ENCODE measurements around the gene RGMB. TPM values are rescaled to one million over a fixed set of nuclear protein-coding genes. Genes with fewer than 3 reads are reported as not detected.

The RGMB gene
- total and polyA plus RNA-seq, 4 donors = 2.5 to 5.3 (median 3.0) TPM

- no peak for TF ChIP-seq ZBTB33 (IDR thresholded peaks at IDR 0.05)
- no peak for TF ChIP-seq FOXA1 (IDR thresholded peaks at IDR 0.05)
- TF ChIP-seq EGR1 (IDR thresholded peaks at IDR 0.05; ENCODE audit: low read depth in 2 of 2) = no peak
- TF ChIP-seq GABPA (IDR thresholded peaks at IDR 0.05 in 1 of 2, conservative IDR thresholded peaks at IDR 0.05 in 1 of 2) = no peak
- no peak for TF ChIP-seq HNF4A (conservative IDR thresholded peaks at IDR 0.05)
- TF ChIP-seq, protein P1, sequence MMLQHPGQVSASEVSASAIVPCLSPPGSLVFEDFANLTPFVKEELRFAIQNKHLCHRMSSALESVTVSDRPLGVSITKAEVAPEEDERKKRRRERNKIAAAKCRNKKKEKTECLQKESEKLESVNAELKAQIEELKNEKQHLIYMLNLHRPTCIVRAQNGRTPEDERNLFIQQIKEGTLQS (IDR thresholded peaks at IDR 0.05) = no peak
- TF ChIP-seq REST (IDR thresholded peaks at IDR 0.05) = no peak
- TF ChIP-seq RAD21 (IDR thresholded peaks at IDR 0.05) = no peak
- TF ChIP-seq YY1 (IDR thresholded peaks at IDR 0.05) = no peak
- no peak for TF ChIP-seq CTCF (IDR thresholded peaks at IDR 0.05; ENCODE audit: low read depth, low read length, missing input control)
- TF ChIP-seq NR2F2 (IDR thresholded peaks at IDR 0.05) = no peak
- TF ChIP-seq TAF1 (conservative IDR thresholded peaks at IDR 0.05) = no peak
- TF ChIP-seq JUND (IDR thresholded peaks at IDR 0.05) = no peak
- no peak for TF ChIP-seq HNF4G (IDR thresholded peaks at IDR 0.05)
- TF ChIP-seq FOXA2 (IDR thresholded peaks at IDR 0.05) = no peak
- Histone ChIP-seq H3K36me3 (ENCODE audit: control insufficient read depth in 4 of 4, insufficient read depth in 3 of 4, low read depth in 1 of 4, low read length in 3 of 4) (peaks cover 0 to 2% (median 0%) of the 10 kb centered on the region in 4 donors), H3K4me1 (ENCODE audit: control insufficient read depth in 4 of 4, insufficient read depth in 4 of 4, low read length in 3 of 4) (peaks cover 0 to 40% (median 20%) of the 10 kb centered on the region in 4 donors), H3K9ac (ENCODE audit: low read depth in 1 of 2, low read length in 2 of 2) (no peak overlapping the region), H3K9me3 (ENCODE audit: control insufficient read depth in 4 of 4, low read length in 3 of 4) (no peaks in the 10 kb centered on the region), H3K27ac (ENCODE audit: low read depth in 1 of 2, low read length in 2 of 2) (no peak overlapping the region), H3K27me3 (ENCODE audit: control insufficient read depth in 4 of 4, insufficient read depth in 4 of 4, low read length in 3 of 4) (no peaks in the 10 kb centered on the region), H3K4me3 (ENCODE audit: low read depth in 1 of 3, low read length in 3 of 3) (no peak overlapping the region)
- WGBS = 92% methylated on average over 4 of the region's 4 CpGs
- no peak for DNase-seq (ENCODE audit: low spot score)
These were observed 3.8 kb downstream of the RGMB start for GRCh38 chr5:98777295-98777694.

DNA sequence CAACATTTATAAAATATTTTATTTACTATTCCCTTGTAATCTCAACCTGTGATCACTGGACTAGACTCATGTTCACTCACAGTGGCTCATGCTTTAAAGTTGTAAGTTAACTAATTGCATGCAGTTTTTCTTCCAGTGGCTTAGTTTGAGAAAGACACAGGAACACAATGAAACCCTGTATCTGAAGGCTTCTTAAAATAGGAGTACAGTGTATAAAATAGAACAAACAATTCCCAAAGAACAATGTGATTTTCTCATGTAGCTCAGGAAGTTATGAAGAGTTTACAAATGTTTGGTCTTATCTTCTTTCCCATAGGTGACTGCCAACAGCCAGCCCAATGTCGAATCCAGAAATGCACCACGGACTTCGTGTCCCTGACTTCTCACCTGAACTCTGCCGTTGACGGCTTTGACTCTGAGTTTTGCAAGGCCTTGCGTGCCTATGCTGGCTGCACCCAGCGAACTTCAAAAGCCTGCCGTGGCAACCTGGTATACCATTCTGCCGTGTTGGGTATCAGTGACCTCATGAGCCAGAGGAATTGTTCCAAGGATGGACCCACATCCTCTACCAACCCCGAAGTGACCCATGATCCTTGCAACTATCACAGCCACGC, 5.9 kb downstream of the RGMB start:
- H3K9ac ChIP-seq (ENCODE audit: low read depth in 1 of 2, low read length in 2 of 2) = peak overlapping the region in 1 of 2 donors; percentile 23
- no peak overlapping the region for H3K27ac ChIP-seq (ENCODE audit: low read depth in 1 of 2, low read length in 2 of 2)
- no peaks in the 10 kb centered on the region for H3K27me3 ChIP-seq (ENCODE audit: control insufficient read depth in 4 of 4, insufficient read depth in 4 of 4, low read length in 3 of 4)
- 33% methylated on average over 11 of the region's 11 CpGs for WGBS
- H3K4me3 ChIP-seq (ENCODE audit: low read depth in 1 of 3, low read length in 3 of 3) = no peak overlapping the region
- peaks cover 0 to 2% (median 0%) of the 10 kb centered on the region in 4 donors for H3K36me3 ChIP-seq (ENCODE audit: control insufficient read depth in 4 of 4, insufficient read depth in 3 of 4, low read depth in 1 of 4, low read length in 3 of 4)
- H3K9me3 ChIP-seq (ENCODE audit: control insufficient read depth in 4 of 4, low read length in 3 of 4) = no peaks in the 10 kb centered on the region
- DNase-seq (ENCODE audit: low spot score) = no peak
- peaks cover 0 to 28% (median 14%) of the 10 kb centered on the region in 4 donors for H3K4me1 ChIP-seq (ENCODE audit: control insufficient read depth in 4 of 4, insufficient read depth in 4 of 4, low read length in 3 of 4)
- TF ChIP-seq REST (IDR thresholded peaks at IDR 0.05) = no peak
- peak; percentile 87 to 95 for TF ChIP-seq HNF4A (conservative IDR thresholded peaks at IDR 0.05)
- no peak for TF ChIP-seq CTCF (IDR thresholded peaks at IDR 0.05; ENCODE audit: low read depth, low read length, missing input control)
- no peak for TF ChIP-seq RAD21 (IDR thresholded peaks at IDR 0.05)
- TF ChIP-seq JUND (IDR thresholded peaks at IDR 0.05) = peak; percentile 40 to 44
- TF ChIP-seq NR2F2 (IDR thresholded peaks at IDR 0.05) = no peak
- TF ChIP-seq GABPA (IDR thresholded peaks at IDR 0.05 in 1 of 2, conservative IDR thresholded peaks at IDR 0.05 in 1 of 2) = no peak
- TF ChIP-seq, protein P1 (IDR thresholded peaks at IDR 0.05) = no peak
- no peak for TF ChIP-seq FOXA2 (IDR thresholded peaks at IDR 0.05)
- no peak for TF ChIP-seq FOXA1 (IDR thresholded peaks at IDR 0.05)
